ENCODE measurements around the gene ABCC11. TPM values are rescaled to one million over a fixed set of nuclear protein-coding genes. Genes with fewer than 3 reads are reported as not detected.

Gene ABCC11
- total and polyA plus RNA-seq, 2 donors (not counting 1 experiment from before 2014, with no cell fraction given) = 0.09 TPM; not detected in 1

- Histone ChIP-seq H3K9me3 (ENCODE audit: control extremely low read depth in 1 of 3, control insufficient read depth in 2 of 3, insufficient read depth in 1 of 3, low read length in 2 of 3) (no peaks in the 10 kb centered on the region), H3K4me2 (replicated peaks; ENCODE audit: low read depth, low read length, poor library complexity, severe bottlenecking) (no peak overlapping the region), H3K4me1 (ENCODE audit: control insufficient read depth in 2 of 2, insufficient read depth in 2 of 2, low read length in 2 of 2) (no peaks in the 10 kb centered on the region), H3K4me3 (ENCODE audit: control extremely low read depth in 1 of 5, extremely low read depth in 1 of 5, insufficient read depth in 1 of 5, low read depth in 2 of 5, low read length in 4 of 5) (no peak overlapping the region), H3K9ac (ENCODE audit: low read length) (no peak overlapping the region), H4K20me1 (ENCODE audit: control insufficient read depth, insufficient read depth, low read length, poor library complexity, severe bottlenecking) (no peaks in the 10 kb centered on the region), H3K27me3 (replicated peaks in 1 of 4; ENCODE audit: control extremely low read depth in 1 of 4, control insufficient read depth in 3 of 4, insufficient read depth in 4 of 4, low read length in 3 of 4) (peaks cover 0 to 2% (median 0%) of the 10 kb centered on the region in 4 experiments), H3K79me2 (ENCODE audit: control insufficient read depth, insufficient read depth, low read length) (no peaks in the 10 kb centered on the region), H2AFZ (ENCODE audit: insufficient read depth, low read depth, low read length, poor library complexity, severe bottlenecking) (no peak overlapping the region), H3K36me3 (replicated peaks in 1 of 2; ENCODE audit: control extremely low read depth in 1 of 2, control insufficient read depth in 1 of 2, extremely low read depth in 1 of 2, insufficient read depth in 2 of 2, low read length in 1 of 2) (no peaks in the 10 kb centered on the region), H3K27ac (ENCODE audit: low read length in 2 of 2) (no peak overlapping the region)
- CTCF ChIA-PET = interaction anchor here (0.6 to 1.3 kb wide), 2 partner anchors 275 to 442 kb away, joined by 3 to 4 read pairs; no protein-coding TSS in a partner anchor
- intact Hi-C loops (cut with micrococcal nuclease) = no loop called here
- WGBS (ENCODE audit: insufficient coverage) = 94% methylated on average over 6 of the region's 9 CpGs
- Mint-ChIP-seq H3K9me3 (ENCODE audit: insufficient read depth) (no peaks in the 10 kb centered on the region), H3K27me3 (peaks cover 6% of the 10 kb centered on the region), H3K4me1 (no peaks in the 10 kb centered on the region), H3K4me3 (no peak overlapping the region), H3K27ac (no peak overlapping the region)
- ATAC-seq (ENCODE audit: low read depth) (no peak), DNase-seq (no peak)
- TF ChIP-seq EZH2 (IDR thresholded peaks at IDR 0.05; ENCODE audit: borderline replicate concordance, insufficient read depth, low read depth, low read length, poor library complexity, severe bottlenecking) (no peak), CTCF (IDR thresholded peaks at IDR 0.05) (no peak)
- POLR2A ChIA-PET = no interaction called here
Measured at GRCh38 chr16:48180868-48181480, 66.4 kb downstream of the ABCC11 start.

- no peak for ATAC-seq (ENCODE audit: low read depth)
- ChIA-PET CTCF (interaction anchor here (3.0 kb wide), 1 partner anchor 12 kb away, joined by 20 read pairs; no protein-coding TSS in a partner anchor), POLR2A (no interaction called here)
- no peaks in the 10 kb centered on the region for H3K79me2 ChIP-seq (ENCODE audit: control insufficient read depth, insufficient read depth, low read length)
- H3K27ac Mint-ChIP-seq = no peak overlapping the region
- H3K27me3 ChIP-seq (replicated peaks in 1 of 4; ENCODE audit: control extremely low read depth in 1 of 4, control insufficient read depth in 3 of 4, insufficient read depth in 4 of 4, low read length in 3 of 4) = peaks cover 0 to 2% (median 0%) of the 10 kb centered on the region in 4 experiments
- no peaks in the 10 kb centered on the region for H3K36me3 ChIP-seq (replicated peaks in 1 of 2; ENCODE audit: control extremely low read depth in 1 of 2, control insufficient read depth in 1 of 2, extremely low read depth in 1 of 2, insufficient read depth in 2 of 2, low read length in 1 of 2)
- peaks cover 10% of the 10 kb centered on the region for H3K27me3 Mint-ChIP-seq
- TF ChIP-seq EZH2 (IDR thresholded peaks at IDR 0.05; ENCODE audit: borderline replicate concordance, insufficient read depth, low read depth, low read length, poor library complexity, severe bottlenecking) (no peak), CTCF (IDR thresholded peaks at IDR 0.05) (no peak)
- no peak for DNase-seq
- H3K9me3 ChIP-seq (ENCODE audit: control extremely low read depth in 1 of 3, control insufficient read depth in 2 of 3, insufficient read depth in 1 of 3, low read length in 2 of 3) = no peaks in the 10 kb centered on the region
- intact Hi-C loops (cut with micrococcal nuclease) = no loop called here
- H3K4me3 Mint-ChIP-seq = no peak overlapping the region
- no peaks in the 10 kb centered on the region for H3K4me1 ChIP-seq (ENCODE audit: control insufficient read depth in 2 of 2, insufficient read depth in 2 of 2, low read length in 2 of 2)
- no peak overlapping the region for H3K9ac ChIP-seq (ENCODE audit: low read length)
- no peaks in the 10 kb centered on the region for H3K4me1 Mint-ChIP-seq
- no peaks in the 10 kb centered on the region for H4K20me1 ChIP-seq (ENCODE audit: control insufficient read depth, insufficient read depth, low read length, poor library complexity, severe bottlenecking)
- H3K9me3 Mint-ChIP-seq (ENCODE audit: insufficient read depth) = no peaks in the 10 kb centered on the region
- no peak overlapping the region for H3K4me2 ChIP-seq (replicated peaks; ENCODE audit: low read depth, low read length, poor library complexity, severe bottlenecking)
- no peak overlapping the region for H2AFZ ChIP-seq (ENCODE audit: insufficient read depth, low read depth, low read length, poor library complexity, severe bottlenecking)
- no peak overlapping the region for H3K4me3 ChIP-seq (ENCODE audit: control extremely low read depth in 1 of 5, extremely low read depth in 1 of 5, insufficient read depth in 1 of 5, low read depth in 2 of 5, low read length in 4 of 5)
- WGBS (ENCODE audit: insufficient coverage) = 97% methylated on average over 16 of the region's 20 CpGs
- no peak overlapping the region for H3K27ac ChIP-seq (ENCODE audit: low read length in 2 of 2)
Measured at GRCh38 chr16:48176635-48177408, 70.5 kb downstream of the ABCC11 start.
